Omental fat pad (tissue), 4 donors: ENCODE measurements around the gene LRRC30. TPM values are rescaled to one million over a fixed set of nuclear protein-coding genes. Genes with fewer than 3 reads are reported as not detected.

ENCODE experiments used
- ATAC-seq: fragments of 150-250 bp; one replicate; pipeline ENCODE4 v1.9.1; 2016; ENCODE audit warnings: mild to moderate bottlenecking, moderate library complexity; ENCODE audit not compliant: low FRiP score
- DNase-seq: peaks from one replicate; pipeline ENCODE4 v3.0.0-alpha.2; 2019; ENCODE audit warnings: low spot score
- CTCF ChIP-seq, 3 donors: fragments of 450-650 bp; IDR thresholded peaks; one replicate each; pipeline ENCODE4 v1.5.1; 2016 to 2017; ENCODE audit warnings: antibody characterized with exemption in 3 of 3, mild to moderate bottlenecking in 3 of 3, moderate library complexity in 2 of 3
- total RNA-seq, 4 donors: library from RNA; depleted of rRNA; stranded (reverse); fragments of >200 nt; gene quantifications; one replicate each; pipeline ENCODE4 v1.1.0, GENCODE V29; 2016

The LRRC30 gene
- total RNA-seq, 4 donors from 2014 or later = not detected

- no peak for TF ChIP-seq CTCF (IDR thresholded peaks at IDR 0.05)
- DNase-seq = no peak
- no peak for ATAC-seq
Measured at GRCh38 chr18:7256618-7257425, 25.9 kb downstream of the LRRC30 start.

- no peak for DNase-seq
- no peak for ATAC-seq
- TF ChIP-seq CTCF (IDR thresholded peaks at IDR 0.05) = no peak
Measured at GRCh38 chr18:7257426-7257740, 26.5 kb downstream of the LRRC30 start.

GRCh38 chr18:7259475-7259874 lies 28.6 kb downstream of the LRRC30 start:
- no peak for DNase-seq
- no peak for ATAC-seq
- no peak for TF ChIP-seq CTCF (IDR thresholded peaks at IDR 0.05)

- ATAC-seq = no peak
- no peak for TF ChIP-seq CTCF (IDR thresholded peaks at IDR 0.05)
- no peak for DNase-seq
Measured at GRCh38 chr18:7261199-7261598, 30.3 kb downstream of the LRRC30 start.

- ATAC-seq = no peak
- no peak for TF ChIP-seq CTCF (IDR thresholded peaks at IDR 0.05)
- no peak for DNase-seq
Measured at GRCh38 chr18:7267973-7268372, 37.1 kb downstream of the LRRC30 start.

GRCh38 chr18:7269942-7270341 lies 39.1 kb downstream of the LRRC30 start:
- ATAC-seq = no peak

More at GRCh38 chr18:7269942-7270341, 39.1 kb downstream of the LRRC30 start:
- TF ChIP-seq CTCF (IDR thresholded peaks at IDR 0.05) = no peak
- DNase-seq = no peak
